HepG2 (cell line): ENCODE results near the gene YY1. TPM values are rescaled to one million over a fixed set of nuclear protein-coding genes. Genes with fewer than 3 reads are reported as not detected.
A peak's percentile ranks its signal among the peaks of the same experiment; 100 is the strongest.

ENCODE experiments used
- CBX5 ChIP-seq: sonication (generic); formaldehyde crosslinking; IDR thresholded peaks from 2 replicates; pipeline ENCODE4 v1.4.0; 2020; ENCODE audit warnings: missing genetic modification reagents, borderline replicate concordance
- GATAD2A ChIP-seq: IDR thresholded peaks from 2 replicates; pipeline ENCODE4 v1.6.1; 2016
- GTF2F1 ChIP-seq: fragments of 150-350 bp; IDR thresholded peaks from 2 replicates; pipeline ENCODE4 v1.6.1; 2014; ENCODE audit warnings: low read length
- IRX3 ChIP-seq: sonication (generic); formaldehyde crosslinking; IDR thresholded peaks from 2 replicates; pipeline ENCODE4 v1.8.1; 2023; ENCODE audit warnings: mild to moderate bottlenecking, low read depth, missing genetic modification reagents, borderline replicate concordance
- KMT2A ChIP-seq: sonication (generic); formaldehyde crosslinking; IDR thresholded peaks from 2 replicates; pipeline ENCODE4 v1.4.0; 2020; ENCODE audit warnings: missing genetic modification reagents
- NFYB ChIP-seq: sonication (generic); formaldehyde crosslinking; IDR thresholded peaks from 2 replicates; pipeline ENCODE4 v1.4.0; 2020; ENCODE audit warnings: missing genetic modification reagents
- RNF2 ChIP-seq: fragments of 450-650 bp; conservative IDR thresholded peaks from 2 replicates; pipeline ENCODE4 v1.6.1; 2016; ENCODE audit warnings: low read depth
- ZBTB7B ChIP-seq: sonication (generic); formaldehyde crosslinking; IDR thresholded peaks from 2 replicates; pipeline ENCODE4 v1.4.0; 2020; ENCODE audit warnings: missing genetic modification reagents
- ZNF207 ChIP-seq: fragments of 450-650 bp; IDR thresholded peaks from 2 replicates; pipeline ENCODE4 v1.6.1; 2016; ENCODE audit warnings: antibody characterized with exemption, borderline replicate concordance
- ZNF234 ChIP-seq: sonication (generic); formaldehyde crosslinking; conservative IDR thresholded peaks from 2 replicates; pipeline ENCODE4 v1.5.1; 2020; ENCODE audit warnings: mild to moderate bottlenecking, missing genetic modification reagents
- ZNF569 ChIP-seq: sonication (generic); formaldehyde crosslinking; IDR thresholded peaks from 2 replicates; pipeline ENCODE4 v1.5.0; 2020; ENCODE audit warnings: mild to moderate bottlenecking, missing genetic modification reagents, moderate library complexity, borderline replicate concordance
- ZNF737 ChIP-seq: sonication (generic); formaldehyde crosslinking; IDR thresholded peaks from 2 replicates; pipeline ENCODE4 v1.5.0; 2020; ENCODE audit warnings: missing genetic modification reagents, mild to moderate bottlenecking, borderline replicate concordance
- ZNF879 ChIP-seq: sonication (generic); formaldehyde crosslinking; IDR thresholded peaks from 2 replicates; pipeline ENCODE4 v1.8.1; 2023; ENCODE audit warnings: missing genetic modification reagents
- polyA plus RNA-seq, 8 experiments: library from polyadenylated mRNA; depleted of rRNA in 3 of 8; stranded (reverse) in 7 of 8; unstranded in 1 of 8; fragments of >200 nt; fragmentation: Illumina TruSeq in 4 of 8; extraction: Trizol in 4 of 8; gene quantifications; 2 replicates each; pipeline versions ENCODE4 v1.2.1 to v1.2.3, GENCODE V29; 2011 to 2016; ENCODE audit warnings: low read depth in 4 of 8, missing spikeins in 1 of 8, mixed read lengths in 1 of 8; ENCODE audit not compliant: insufficient read depth in 1 of 8
- total RNA-seq, 5 experiments: library from RNA; depleted of rRNA; stranded (reverse); fragments of >200 nt; fragmentation: Illumina TruSeq; extraction: Trizol; gene quantifications; 2 replicates each; pipeline ENCODE4 v1.2.3, GENCODE V29; 2016; ENCODE audit warnings: low read depth in 1 of 5
- TF ChIP-seq, protein P1 (sequence below): sonication (generic); formaldehyde crosslinking; IDR thresholded peaks from 2 replicates; pipeline ENCODE4 v1.4.0; 2020; ENCODE audit warnings: mild to moderate bottlenecking, missing genetic modification reagents
- TF ChIP-seq, protein P2 (sequence below): sonication (generic); formaldehyde crosslinking; IDR thresholded peaks from 2 replicates; pipeline ENCODE4 v1.4.0; 2020; ENCODE audit warnings: missing genetic modification reagents
- TF ChIP-seq, protein P3 (sequence below): sonication (generic); formaldehyde crosslinking; IDR thresholded peaks from 2 replicates; pipeline ENCODE4 v1.5.1; 2020; ENCODE audit warnings: missing genetic modification reagents, mild to moderate bottlenecking, borderline replicate concordance
- TF ChIP-seq, protein P4 (sequence below): sonication (generic); formaldehyde crosslinking; IDR thresholded peaks from 2 replicates; pipeline ENCODE4 v1.4.0; 2020; ENCODE audit warnings: missing genetic modification reagents
- TF ChIP-seq, protein P5 (sequence below): sonication (generic); formaldehyde crosslinking; IDR thresholded peaks from 2 replicates; pipeline ENCODE4 v1.8.0; 2022; ENCODE audit warnings: missing genetic modification reagents, mild to moderate bottlenecking, borderline replicate concordance
- TF ChIP-seq, protein P6 (sequence below): fragments of 450-650 bp; IDR thresholded peaks from 2 replicates; pipeline ENCODE4 v1.6.1; 2016

The YY1 gene
- total and polyA plus RNA-seq, 2 of the 13 experiments (the other 11 are each of a cell fraction or from before 2014, with no cell fraction given), result 29.4 to 68.1 TPM

DNA sequence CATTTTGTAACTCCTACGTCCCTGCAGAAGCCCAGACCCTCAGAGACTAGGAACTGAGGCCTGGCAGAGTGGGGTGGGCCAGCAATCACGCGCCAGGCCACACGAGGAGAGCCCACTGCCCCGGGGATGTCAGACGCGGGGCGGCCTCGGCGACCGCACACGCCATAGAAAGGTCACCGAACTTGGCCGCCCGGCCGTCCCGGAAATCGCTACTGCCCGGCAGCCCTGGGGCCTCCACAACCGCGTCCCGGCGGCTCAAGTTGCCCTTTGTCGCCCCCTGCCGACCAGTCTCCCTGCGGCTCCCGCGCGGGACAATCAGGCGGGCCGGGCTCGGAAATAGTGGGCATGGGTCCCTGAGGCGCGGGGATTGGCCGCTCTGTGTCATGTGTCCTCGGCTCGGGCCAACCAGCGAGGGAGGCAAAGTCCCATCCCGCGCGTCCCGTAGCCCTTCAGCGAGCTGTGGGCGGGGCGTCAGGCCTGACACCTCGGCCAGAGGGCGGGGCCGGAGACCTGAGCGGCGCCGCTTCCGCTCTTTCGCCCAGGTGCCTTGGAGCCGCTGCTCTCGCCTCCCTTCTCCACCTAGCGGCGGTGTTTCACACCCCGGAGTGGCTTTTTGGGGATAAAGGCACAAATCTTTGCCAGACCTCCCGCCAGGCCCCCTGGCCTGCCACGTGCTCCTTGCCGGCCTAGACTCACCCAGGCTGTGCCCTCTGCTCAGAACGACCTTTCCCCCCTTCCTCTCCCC, 46.1 kb upstream of the YY1 start (continued):
- TF ChIP-seq RNF2 (peak; percentile 82; the same call in 1 of the 2 replicates), NFYB (CRISPR knock-in tag) (peak; percentile 91), ZNF234 (CRISPR knock-in tag) (0 out of 2 replicates have a peak, but pooled peaks have one; percentile 22), ZBTB7B (CRISPR knock-in tag) (peak; percentile 90), ZNF879 (CRISPR knock-in tag) (peak; percentile 20; the same call in 1 of the 2 replicates), IRX3 (CRISPR knock-in tag) (peak; percentile 94), CBX5 (CRISPR knock-in tag) (peak; percentile 78; the same call in 1 of the 2 replicates), GTF2F1 (no peak), ZNF737 (CRISPR knock-in tag) (0 out of 2 replicates have a peak, but pooled peaks have one; percentile 21), KMT2A (CRISPR knock-in tag) (peak; percentile 83; the same call in 1 of the 2 replicates), ZNF569 (CRISPR knock-in tag) (0 out of 2 replicates have a peak, but pooled peaks have one; percentile 50), GATAD2A (CRISPR knock-in tag) (peak; percentile 71), ZNF207 (no peak)
- TF ChIP-seq, protein P1, sequence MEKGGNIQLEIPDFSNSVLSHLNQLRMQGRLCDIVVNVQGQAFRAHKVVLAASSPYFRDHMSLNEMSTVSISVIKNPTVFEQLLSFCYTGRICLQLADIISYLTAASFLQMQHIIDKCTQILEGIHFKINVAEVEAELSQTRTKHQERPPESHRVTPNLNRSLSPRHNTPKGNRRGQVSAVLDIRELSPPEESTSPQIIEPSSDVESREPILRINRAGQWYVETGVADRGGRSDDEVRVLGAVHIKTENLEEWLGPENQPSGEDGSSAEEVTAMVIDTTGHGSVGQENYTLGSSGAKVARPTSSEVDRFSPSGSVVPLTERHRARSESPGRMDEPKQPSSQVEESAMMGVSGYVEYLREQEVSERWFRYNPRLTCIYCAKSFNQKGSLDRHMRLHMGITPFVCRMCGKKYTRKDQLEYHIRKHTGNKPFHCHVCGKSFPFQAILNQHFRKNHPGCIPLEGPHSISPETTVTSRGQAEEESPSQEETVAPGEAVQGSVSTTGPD (CRISPR knock-in tag), result no peak
- TF ChIP-seq, protein P2, sequence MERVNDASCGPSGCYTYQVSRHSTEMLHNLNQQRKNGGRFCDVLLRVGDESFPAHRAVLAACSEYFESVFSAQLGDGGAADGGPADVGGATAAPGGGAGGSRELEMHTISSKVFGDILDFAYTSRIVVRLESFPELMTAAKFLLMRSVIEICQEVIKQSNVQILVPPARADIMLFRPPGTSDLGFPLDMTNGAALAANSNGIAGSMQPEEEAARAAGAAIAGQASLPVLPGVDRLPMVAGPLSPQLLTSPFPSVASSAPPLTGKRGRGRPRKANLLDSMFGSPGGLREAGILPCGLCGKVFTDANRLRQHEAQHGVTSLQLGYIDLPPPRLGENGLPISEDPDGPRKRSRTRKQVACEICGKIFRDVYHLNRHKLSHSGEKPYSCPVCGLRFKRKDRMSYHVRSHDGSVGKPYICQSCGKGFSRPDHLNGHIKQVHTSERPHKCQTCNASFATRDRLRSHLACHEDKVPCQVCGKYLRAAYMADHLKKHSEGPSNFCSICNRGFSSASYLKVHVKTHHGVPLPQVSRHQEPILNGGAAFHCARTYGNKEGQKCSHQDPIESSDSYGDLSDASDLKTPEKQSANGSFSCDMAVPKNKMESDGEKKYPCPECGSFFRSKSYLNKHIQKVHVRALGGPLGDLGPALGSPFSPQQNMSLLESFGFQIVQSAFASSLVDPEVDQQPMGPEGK (CRISPR knock-in tag), result peak; percentile 78
- TF ChIP-seq, protein P3, sequence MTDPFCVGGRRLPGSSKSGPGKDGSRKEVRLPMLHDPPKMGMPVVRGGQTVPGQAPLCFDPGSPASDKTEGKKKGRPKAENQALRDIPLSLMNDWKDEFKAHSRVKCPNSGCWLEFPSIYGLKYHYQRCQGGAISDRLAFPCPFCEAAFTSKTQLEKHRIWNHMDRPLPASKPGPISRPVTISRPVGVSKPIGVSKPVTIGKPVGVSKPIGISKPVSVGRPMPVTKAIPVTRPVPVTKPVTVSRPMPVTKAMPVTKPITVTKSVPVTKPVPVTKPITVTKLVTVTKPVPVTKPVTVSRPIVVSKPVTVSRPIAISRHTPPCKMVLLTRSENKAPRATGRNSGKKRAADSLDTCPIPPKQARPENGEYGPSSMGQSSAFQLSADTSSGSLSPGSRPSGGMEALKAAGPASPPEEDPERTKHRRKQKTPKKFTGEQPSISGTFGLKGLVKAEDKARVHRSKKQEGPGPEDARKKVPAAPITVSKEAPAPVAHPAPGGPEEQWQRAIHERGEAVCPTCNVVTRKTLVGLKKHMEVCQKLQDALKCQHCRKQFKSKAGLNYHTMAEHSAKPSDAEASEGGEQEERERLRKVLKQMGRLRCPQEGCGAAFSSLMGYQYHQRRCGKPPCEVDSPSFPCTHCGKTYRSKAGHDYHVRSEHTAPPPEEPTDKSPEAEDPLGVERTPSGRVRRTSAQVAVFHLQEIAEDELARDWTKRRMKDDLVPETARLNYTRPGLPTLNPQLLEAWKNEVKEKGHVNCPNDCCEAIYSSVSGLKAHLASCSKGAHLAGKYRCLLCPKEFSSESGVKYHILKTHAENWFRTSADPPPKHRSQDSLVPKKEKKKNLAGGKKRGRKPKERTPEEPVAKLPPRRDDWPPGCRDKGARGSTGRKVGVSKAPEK (CRISPR knock-in tag), result no peak; the same call in 1 of the 2 replicates
- TF ChIP-seq, protein P4, sequence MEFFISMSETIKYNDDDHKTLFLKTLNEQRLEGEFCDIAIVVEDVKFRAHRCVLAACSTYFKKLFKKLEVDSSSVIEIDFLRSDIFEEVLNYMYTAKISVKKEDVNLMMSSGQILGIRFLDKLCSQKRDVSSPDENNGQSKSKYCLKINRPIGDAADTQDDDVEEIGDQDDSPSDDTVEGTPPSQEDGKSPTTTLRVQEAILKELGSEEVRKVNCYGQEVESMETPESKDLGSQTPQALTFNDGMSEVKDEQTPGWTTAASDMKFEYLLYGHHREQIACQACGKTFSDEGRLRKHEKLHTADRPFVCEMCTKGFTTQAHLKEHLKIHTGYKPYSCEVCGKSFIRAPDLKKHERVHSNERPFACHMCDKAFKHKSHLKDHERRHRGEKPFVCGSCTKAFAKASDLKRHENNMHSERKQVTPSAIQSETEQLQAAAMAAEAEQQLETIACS (CRISPR knock-in tag), result peak; percentile 54
- TF ChIP-seq, protein P5, sequence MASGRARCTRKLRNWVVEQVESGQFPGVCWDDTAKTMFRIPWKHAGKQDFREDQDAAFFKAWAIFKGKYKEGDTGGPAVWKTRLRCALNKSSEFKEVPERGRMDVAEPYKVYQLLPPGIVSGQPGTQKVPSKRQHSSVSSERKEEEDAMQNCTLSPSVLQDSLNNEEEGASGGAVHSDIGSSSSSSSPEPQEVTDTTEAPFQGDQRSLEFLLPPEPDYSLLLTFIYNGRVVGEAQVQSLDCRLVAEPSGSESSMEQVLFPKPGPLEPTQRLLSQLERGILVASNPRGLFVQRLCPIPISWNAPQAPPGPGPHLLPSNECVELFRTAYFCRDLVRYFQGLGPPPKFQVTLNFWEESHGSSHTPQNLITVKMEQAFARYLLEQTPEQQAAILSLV (CRISPR knock-in tag), result peak; percentile 23; the same call in 1 of the 2 replicates
- TF ChIP-seq, protein P6, sequence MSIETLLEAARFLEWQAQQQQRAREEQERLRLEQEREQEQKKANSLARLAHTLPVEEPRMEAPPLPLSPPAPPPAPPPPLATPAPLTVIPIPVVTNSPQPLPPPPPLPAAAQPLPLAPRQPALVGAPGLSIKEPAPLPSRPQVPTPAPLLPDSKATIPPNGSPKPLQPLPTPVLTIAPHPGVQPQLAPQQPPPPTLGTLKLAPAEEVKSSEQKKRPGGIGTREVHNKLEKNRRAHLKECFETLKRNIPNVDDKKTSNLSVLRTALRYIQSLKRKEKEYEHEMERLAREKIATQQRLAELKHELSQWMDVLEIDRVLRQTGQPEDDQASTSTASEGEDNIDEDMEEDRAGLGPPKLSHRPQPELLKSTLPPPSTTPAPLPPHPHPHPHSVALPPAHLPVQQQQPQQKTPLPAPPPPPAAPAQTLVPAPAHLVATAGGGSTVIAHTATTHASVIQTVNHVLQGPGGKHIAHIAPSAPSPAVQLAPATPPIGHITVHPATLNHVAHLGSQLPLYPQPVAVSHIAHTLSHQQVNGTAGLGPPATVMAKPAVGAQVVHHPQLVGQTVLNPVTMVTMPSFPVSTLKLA, result peak; percentile 31
